HG03280 (cell line): ENCODE measurements around the gene SRR.

Source experiments
- ATAC-seq: cut with Tn5 transposase; IDR thresholded peaks from one replicate; pipeline ENCODE4 v1.9.1; 2021; ENCODE audit warnings: mild to moderate bottlenecking, moderate library complexity; ENCODE audit not compliant: unreplicated experiment

Gene SRR

DNA sequence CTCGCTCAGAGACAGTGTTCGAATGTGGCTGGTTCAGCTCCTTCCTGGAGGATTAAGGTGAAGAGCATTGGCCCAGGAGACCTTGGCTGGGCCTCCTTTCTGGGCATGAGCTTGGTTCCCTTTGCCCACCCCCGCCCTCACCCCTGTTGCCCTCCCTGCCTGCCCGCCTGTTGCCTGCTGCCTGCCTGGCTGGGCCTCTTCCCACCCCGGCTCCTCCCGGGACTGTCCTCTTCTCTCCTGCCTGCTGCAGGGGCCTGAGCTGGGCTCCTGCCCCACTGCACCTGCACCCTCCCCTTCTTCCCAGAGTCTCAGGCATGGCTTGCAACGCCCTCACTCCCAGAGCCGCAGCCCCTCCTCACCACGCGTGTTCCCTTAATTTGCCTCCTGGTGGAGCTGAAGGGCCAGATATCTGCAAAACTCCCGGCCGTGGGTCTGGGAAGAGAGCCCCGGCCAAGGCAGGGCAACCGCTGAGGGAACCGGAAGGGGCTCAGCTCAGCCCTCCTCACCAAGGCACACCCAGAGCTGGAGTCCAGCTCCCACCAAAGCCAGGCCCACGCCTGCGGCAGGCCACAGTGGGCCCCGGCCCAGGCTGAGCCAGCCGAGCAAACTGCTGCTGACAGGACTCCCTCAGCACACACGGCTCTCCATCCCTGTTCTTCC is 65.9 kb downstream of the SRR start:
- no peak for ATAC-seq

- no peak for ATAC-seq
Measured at GRCh38 chr17:2370211-2370589, 66.5 kb downstream of the SRR start.

DNA sequence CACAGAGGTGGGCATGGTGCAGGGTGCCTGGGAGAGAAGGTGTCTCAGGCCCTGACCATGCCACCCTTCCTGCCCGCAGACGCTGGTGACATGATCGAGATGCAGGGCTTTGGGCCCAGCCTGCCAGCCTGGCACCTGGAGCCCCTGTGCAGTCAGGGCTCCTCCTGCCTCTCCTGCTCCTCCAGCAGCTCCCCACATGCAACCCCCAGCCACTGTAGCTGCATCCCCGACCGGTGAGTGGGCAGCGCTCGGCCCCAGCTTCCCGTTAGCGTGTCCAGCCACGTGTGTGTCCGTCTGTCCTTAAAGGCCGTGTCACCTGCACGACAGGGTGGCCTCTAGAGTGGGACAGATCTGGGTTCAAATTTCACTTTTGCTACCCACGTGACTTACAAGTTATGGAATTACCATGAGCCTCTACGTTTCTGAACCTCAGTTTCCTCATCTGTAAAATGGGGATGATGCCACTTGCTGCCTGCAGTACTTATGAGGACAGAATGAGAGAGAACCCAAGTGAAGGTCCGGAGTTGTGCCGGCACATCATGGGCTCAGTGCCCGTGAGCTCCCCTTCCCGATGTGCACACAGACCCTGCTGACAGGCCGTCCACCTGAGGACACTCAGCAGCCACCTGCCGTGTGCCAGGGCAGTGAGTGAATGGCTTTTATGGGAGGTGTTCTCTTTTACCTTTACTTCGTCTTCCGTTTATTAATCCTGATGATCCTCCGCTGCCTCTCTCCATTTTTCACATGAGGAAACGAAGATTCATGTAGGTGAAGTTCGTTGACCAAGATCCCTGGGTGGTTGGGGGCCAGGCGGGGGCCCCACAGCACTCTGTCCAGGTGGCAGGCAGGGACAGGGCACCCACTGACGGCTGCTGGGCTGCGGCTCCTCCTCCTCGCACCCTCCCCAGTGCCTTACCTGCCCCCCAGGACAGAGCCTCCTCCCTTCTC is 67.7 kb downstream of the SRR start:
- ATAC-seq = no peak

DNA sequence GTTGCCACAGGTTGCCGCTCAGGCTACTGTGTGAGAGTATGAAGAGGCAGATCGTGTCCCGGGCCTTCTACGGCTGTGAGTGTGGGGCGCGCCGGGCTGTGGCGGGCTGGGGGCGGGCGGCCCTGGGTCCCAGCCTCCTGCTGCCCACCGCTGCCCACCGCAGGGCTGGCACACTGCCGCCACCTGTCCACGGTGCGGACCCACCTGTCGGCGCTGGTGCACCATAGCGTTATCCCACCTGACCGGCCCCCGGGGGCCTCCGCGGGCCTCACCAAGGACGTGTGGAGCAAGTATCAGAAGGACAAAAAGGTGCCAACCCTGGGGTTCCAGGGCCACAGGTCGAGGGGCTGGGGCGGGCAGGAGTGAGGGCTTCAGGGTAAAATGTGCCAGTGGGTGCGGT is 68.4 kb downstream of the SRR start:
- ATAC-seq = no peak

DNA sequence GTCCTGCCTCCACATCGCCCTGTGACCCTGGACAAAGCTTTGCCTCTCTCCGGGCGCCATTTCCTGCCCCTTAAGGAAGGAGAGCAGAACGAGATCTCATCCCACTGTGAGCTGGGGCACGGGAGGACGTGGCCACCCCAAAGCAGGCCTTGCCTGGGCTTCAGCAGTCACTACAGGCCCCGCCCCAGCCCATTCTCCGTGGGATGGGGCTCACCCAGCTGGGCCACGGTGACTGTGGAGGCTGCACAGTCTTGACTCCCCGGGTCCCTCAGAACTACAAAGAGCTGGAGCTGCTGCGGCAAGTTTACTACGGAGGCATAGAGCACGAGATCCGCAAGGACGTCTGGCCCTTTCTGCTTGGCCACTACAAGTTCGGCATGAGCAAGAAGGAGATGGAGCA is 68.9 kb downstream of the SRR start:
- ATAC-seq = no peak

GRCh38 chr17:2373179-2373578 is 69.4 kb downstream of the SRR start:
- no peak for ATAC-seq
